RWPE1 (cell line): ENCODE measurements around the gene ADAM15.

Source experiments
- CTCF ChIA-PET: fragments of 350-600 bp; sonication (Branson Sonifier 250); formaldehyde crosslinking; extraction: SDS; loops from one replicate; lab custom pipeline; 2021; lab: Yijun Ruan, JAX
- POLR2A ChIA-PET: fragments of 400-600 bp; formaldehyde crosslinking; extraction: SDS; loops from one replicate; lab custom pipeline; 2020; ENCODE audit warnings: antibody characterized with exemption; ENCODE audit not compliant: low non-redundant PET; lab: Yijun Ruan, JAX
- DNase-seq: peaks from one replicate; pipeline ENCODE4 v3.0.0; 2012; ENCODE audit warnings: low spot score
- H3K27ac ChIP-seq: fragments of 450-650 bp; 2 replicates; pipeline ENCODE4 v1.5.1; 2017
- TF ChIP-seq, protein P1 (sequence below): fragments of 450-650 bp; conservative IDR thresholded peaks from 2 replicates; pipeline ENCODE4 v1.5.1; 2017; ENCODE audit warnings: low read depth, mild to moderate bottlenecking

ADAM15 gene

DNA sequence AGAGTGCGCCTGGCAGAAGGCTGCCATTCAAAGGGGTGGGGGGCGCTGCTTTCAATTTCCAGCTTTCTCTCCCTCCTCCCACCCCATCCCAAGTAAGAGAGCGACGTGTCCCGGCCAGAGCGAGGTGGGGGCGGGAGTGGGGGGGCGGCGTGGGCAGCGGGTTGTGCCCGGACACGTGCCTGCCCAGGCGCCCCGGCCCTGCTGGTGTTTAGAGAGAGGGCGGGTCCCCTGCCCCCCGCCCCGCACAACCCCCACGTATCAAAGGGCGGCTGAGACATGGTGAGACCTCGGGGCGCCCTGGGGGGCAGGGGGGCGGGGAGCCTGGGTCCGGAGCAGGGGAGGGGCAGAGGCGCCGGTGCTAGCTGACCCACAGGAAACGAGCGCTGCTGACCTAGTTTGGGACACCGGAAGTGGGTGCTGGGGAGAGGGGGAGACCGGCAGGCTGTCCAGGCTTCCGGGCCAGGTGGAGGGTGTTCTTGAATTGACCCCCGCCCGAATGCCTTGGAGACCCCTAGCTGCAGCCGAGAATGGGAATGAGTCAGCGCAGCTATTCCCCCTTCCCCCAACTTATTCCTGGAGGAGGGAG is 47.3 kb upstream of the ADAM15 start:
- POLR2A ChIA-PET: interaction anchor here (0.6 to 1.0 kb wide), 3 partner anchors 30 to 192 kb away, joined by 3 to 12 read pairs (median 3); partner anchors contain the start of gene CKS1B
- peak overlapping the region; percentile 100 for H3K27ac ChIP-seq
- no peak for DNase-seq
- CTCF ChIA-PET: interaction anchor here (0.6 to 3.2 kb wide), 5 partner anchors 9 to 446 kb away, joined by 3 to 26 read pairs (median 3); partner anchors contain the start of gene FLAD1
- TF ChIP-seq, protein P1, sequence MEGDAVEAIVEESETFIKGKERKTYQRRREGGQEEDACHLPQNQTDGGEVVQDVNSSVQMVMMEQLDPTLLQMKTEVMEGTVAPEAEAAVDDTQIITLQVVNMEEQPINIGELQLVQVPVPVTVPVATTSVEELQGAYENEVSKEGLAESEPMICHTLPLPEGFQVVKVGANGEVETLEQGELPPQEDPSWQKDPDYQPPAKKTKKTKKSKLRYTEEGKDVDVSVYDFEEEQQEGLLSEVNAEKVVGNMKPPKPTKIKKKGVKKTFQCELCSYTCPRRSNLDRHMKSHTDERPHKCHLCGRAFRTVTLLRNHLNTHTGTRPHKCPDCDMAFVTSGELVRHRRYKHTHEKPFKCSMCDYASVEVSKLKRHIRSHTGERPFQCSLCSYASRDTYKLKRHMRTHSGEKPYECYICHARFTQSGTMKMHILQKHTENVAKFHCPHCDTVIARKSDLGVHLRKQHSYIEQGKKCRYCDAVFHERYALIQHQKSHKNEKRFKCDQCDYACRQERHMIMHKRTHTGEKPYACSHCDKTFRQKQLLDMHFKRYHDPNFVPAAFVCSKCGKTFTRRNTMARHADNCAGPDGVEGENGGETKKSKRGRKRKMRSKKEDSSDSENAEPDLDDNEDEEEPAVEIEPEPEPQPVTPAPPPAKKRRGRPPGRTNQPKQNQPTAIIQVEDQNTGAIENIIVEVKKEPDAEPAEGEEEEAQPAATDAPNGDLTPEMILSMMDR: no peak

DNA sequence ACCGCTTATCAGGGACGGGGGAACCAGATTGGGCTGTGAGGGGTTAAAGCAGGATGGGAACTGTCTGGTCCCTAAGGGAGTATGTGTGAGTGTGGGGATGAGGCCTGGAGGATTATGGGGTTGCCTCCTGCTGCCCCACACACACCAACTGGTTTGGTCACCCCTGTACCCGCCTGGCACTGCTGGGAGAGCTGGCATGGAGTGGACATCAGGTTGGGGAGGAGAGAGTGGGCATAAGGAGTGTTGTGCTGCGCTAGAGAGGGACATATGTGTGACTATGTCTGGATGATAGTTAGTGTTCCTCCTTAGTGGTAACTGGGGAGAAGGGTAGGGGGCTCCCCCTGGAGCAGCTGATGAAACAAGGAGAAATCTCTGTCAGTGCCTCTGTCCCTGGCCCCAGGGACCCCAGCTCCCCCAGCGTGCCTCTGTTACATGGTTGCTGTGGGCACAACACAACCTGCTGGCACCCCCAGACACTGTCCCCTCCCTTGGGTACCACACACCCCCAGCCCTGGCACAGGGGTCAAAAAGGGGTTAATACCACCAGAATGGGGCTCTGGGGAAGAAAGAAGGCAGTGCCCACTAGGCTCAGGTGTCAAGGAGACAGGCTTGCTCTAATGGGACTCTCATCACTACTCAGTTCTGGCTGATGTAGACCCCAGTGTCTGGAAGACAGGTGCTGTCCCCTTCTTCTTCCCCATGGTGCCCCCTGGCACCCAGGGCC is 46.6 kb upstream of the ADAM15 start:
- ChIA-PET CTCF (interaction anchor here (0.6 to 3.2 kb wide), 2 partner anchors 12 to 445 kb away, joined by 3 to 26 read pairs; no protein-coding TSS in a partner anchor), POLR2A (interaction anchor here (0.6 to 1.0 kb wide), 3 partner anchors 31 to 192 kb away, joined by 3 to 12 read pairs (median 3); partner anchors contain the start of gene CKS1B)
- no peak for DNase-seq
- TF ChIP-seq, protein P1: no peak
- peak overlapping the region; percentile 100 for H3K27ac ChIP-seq

DNA sequence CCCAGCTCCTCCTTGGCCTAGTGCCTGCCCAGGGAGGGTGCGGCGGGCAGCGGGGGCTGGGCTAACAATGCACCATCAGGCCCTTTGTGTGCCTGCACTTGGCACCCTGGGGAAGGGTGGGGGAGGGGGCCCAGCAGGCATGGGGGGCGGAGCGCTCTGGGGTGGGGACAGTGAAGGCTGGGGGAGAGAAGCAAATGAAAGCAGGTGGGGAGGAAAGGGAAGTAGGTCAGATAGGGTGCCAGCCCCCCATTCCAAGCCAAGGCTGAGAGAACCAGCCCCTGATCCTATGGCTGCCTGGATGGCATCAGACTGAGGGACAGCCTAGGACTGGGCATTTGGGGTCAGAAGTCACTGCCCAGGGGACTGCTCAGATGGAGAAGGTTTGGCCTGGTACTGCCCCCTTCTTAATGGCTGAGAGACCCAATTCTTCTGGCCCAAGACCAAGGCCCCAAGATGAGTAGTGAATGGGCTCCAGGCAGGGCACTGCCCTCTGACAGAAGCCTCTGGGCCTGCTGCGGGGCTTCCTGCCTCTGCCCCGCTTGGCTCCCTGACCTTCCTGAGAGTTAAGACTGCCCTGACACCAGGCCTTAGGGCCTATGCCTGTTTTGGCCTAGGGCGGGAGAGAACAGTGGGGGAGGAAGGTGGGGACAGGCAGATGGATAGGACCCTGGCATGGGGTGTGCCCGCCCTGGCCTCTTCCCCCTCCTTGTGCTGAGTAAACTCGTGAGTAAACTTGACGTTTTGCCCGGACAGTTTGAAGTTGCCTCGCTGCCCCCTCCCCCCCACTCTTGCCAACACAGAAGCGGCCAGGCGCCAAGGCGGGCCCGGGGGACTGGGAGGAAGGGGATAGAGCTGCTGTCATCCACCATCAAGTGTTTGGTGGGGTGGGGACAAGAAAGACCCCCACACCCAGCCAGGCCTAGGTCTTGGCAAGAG is 45.8 kb upstream of the ADAM15 start:
- peak; percentile 60 for DNase-seq
- peak overlapping the region; percentile 100 for H3K27ac ChIP-seq

DNA sequence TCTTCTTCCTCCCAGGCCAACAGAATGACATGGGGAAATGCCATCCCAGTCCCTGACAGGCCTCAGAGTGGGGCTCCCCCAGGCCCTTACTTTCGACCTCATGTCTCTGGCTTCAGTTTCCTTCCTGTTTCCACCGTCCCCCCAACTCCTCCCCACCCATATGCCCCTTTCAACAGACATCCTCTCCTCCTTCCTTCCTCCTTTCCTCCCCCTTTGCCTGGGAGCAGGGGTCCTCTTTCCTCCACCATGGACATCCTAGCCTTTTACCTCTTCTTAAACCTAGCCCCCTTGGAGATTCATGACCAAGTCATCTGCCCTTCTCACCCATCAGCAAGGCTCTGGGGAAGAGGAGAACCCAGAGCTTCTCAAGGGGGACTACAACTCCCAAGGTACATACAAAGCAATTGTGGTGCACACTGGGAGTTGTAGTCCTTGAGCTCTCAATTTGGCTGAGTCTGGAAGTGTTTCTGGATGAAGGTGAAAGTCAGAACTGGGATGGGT is 44.5 kb upstream of the ADAM15 start:
- ChIA-PET POLR2A (no interaction called here), CTCF (interaction anchor here (0.5 to 0.6 kb wide), 2 partner anchors 28 to 84 kb away, joined by 4 to 5 read pairs; no protein-coding TSS in a partner anchor)
- TF ChIP-seq, protein P1: no peak
- no peak for DNase-seq
- H3K27ac ChIP-seq: peak overlapping the region; percentile 100

More for the DNA sequence above, 45.8 kb upstream of the ADAM15 start:
- ChIA-PET CTCF (interaction anchor here (3.2 kb wide), 1 partner anchor 11 kb away, joined by 26 read pairs; no protein-coding TSS in a partner anchor), POLR2A (no interaction called here)
- TF ChIP-seq, protein P1: no peak

DNA sequence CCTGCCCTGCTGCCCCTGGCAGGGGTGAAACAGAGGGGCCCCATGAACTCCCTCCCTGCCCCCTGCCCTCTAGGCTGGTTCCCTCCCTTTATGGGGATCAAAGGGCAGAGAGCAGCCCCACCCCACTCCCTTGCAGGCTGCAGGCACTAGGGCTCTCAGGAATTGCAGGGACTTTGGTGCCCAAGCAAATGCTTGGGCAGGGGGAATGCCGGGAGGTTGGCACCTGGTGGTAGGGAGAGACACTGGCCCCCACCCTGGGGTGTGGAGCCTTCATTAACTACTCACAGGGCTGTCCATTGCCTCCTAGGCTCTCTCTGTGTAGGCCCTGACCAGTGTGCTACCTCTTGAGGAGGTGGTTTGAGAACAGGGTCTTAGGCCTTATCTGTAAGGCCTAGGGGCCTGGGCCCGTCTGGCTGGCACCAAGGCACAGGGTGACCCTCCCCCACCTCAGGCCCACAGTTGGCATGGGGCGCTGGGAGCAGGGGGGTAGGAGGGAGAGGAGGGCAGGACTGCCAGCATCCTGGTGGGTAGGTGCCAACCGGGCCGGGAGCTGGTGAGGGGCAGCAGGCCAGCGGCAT is 43.8 kb upstream of the ADAM15 start:
- peak overlapping the region; percentile 100 for H3K27ac ChIP-seq
- CTCF ChIA-PET: interaction anchor here (0.5 kb wide), 1 partner anchor 27 kb away, joined by 4 read pairs; no protein-coding TSS in a partner anchor
- DNase-seq: no peak
- POLR2A ChIA-PET: no interaction called here
- TF ChIP-seq, protein P1: no peak
